Thoracic aorta endothelial cell (primary cell): ENCODE measurements around the gene ARIH1. TPM values are rescaled to one million over a fixed set of nuclear protein-coding genes. Genes with fewer than 3 reads are reported as not detected.

Experiments used
- total RNA-seq: library from RNA; depleted of rRNA; stranded (reverse); fragments of >200 nt; gene quantifications from 2 replicates; pipeline ENCODE4 v1.2.3, GENCODE V29; 2012

ARIH1 gene, protein sequence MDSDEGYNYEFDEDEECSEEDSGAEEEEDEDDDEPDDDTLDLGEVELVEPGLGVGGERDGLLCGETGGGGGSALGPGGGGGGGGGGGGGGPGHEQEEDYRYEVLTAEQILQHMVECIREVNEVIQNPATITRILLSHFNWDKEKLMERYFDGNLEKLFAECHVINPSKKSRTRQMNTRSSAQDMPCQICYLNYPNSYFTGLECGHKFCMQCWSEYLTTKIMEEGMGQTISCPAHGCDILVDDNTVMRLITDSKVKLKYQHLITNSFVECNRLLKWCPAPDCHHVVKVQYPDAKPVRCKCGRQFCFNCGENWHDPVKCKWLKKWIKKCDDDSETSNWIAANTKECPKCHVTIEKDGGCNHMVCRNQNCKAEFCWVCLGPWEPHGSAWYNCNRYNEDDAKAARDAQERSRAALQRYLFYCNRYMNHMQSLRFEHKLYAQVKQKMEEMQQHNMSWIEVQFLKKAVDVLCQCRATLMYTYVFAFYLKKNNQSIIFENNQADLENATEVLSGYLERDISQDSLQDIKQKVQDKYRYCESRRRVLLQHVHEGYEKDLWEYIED
- total RNA-seq = 59.6 and 63.4 TPM in 2 replicates

DNA sequence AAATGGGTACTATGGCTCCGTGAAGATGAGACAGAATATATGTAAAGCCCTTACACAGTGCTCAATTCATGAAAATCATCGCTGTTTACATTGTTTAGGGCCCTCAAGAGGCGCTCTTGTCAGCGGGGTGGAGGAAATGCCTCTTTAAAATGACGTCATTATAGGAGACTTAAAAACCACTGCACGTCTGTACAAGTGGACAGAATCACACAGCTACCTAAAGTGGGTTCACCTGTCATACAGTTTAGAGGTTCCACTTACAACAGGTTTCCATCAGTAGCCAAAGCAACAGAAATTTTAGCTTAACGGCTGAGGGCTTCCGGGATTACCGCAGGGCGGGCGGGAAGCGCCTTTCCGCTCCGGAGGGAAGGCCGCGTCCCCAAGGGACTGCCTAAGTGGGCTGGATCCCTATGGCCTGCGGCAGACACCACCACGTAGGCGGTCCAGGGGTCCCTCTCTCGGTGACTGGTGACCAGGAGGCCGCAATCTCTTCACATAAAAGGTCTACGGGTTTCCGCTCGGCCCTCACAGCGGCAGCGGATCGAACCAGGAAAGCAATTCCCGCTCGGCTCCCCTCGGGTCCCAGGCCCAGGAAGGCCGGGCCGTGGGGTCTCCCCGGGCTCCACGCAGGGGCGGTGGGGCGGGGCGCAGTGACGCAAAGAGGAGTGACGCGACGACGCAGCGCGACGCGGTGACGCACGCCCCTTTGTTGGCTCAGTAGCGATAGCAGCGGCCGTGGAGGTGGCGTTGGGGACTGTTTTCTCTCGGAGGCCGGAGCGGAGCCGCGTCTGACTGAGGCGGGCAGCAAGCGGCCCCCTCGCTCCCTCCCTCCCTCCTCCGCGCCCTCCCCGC, at the start of gene ARIH1:
Gene ARIH1, plus strand, starts transcription at position 717 of the 852 bp plus-strand sequence. CDS start 310 bp downstream, outside the sequence.

Other genes with a start within 250 kb of the ARIH1 start
- 1,320 and 1,470 TPM in 2 replicates for gene PKM, start 243.1 kb upstream of the ARIH1 start, total RNA-seq
- 17.7 and 20.4 TPM in 2 replicates for gene PARP6, start 201.8 kb upstream of the ARIH1 start, total RNA-seq
- gene CELF6, start 154.2 kb upstream of the ARIH1 start, total RNA-seq = 0.07 TPM in 1 of 2 replicates, not detected in the other
- gene HEXA, start 98.3 kb upstream of the ARIH1 start, total RNA-seq = 41.2 and 53.2 TPM in 2 replicates
- gene TMEM202, start 76.0 kb upstream of the ARIH1 start, total RNA-seq = not detected in 2 replicates
- not detected in 2 replicates for gene GOLGA6B, start 180.4 kb downstream of the ARIH1 start, total RNA-seq
- not detected in 2 replicates for gene HIGD2B, start 211.9 kb downstream of the ARIH1 start, total RNA-seq
- 8.9 and 10.8 TPM in 2 replicates for gene BBS4, start 211.9 kb downstream of the ARIH1 start, total RNA-seq